GM21515 (cell line): ENCODE results near the gene TTLL5.

ENCODE experiments used
- ATAC-seq: cut with Tn5 transposase; IDR thresholded peaks from one replicate; pipeline ENCODE4 v1.9.1; 2021; ENCODE audit not compliant: unreplicated experiment

The TTLL5 gene, protein sequence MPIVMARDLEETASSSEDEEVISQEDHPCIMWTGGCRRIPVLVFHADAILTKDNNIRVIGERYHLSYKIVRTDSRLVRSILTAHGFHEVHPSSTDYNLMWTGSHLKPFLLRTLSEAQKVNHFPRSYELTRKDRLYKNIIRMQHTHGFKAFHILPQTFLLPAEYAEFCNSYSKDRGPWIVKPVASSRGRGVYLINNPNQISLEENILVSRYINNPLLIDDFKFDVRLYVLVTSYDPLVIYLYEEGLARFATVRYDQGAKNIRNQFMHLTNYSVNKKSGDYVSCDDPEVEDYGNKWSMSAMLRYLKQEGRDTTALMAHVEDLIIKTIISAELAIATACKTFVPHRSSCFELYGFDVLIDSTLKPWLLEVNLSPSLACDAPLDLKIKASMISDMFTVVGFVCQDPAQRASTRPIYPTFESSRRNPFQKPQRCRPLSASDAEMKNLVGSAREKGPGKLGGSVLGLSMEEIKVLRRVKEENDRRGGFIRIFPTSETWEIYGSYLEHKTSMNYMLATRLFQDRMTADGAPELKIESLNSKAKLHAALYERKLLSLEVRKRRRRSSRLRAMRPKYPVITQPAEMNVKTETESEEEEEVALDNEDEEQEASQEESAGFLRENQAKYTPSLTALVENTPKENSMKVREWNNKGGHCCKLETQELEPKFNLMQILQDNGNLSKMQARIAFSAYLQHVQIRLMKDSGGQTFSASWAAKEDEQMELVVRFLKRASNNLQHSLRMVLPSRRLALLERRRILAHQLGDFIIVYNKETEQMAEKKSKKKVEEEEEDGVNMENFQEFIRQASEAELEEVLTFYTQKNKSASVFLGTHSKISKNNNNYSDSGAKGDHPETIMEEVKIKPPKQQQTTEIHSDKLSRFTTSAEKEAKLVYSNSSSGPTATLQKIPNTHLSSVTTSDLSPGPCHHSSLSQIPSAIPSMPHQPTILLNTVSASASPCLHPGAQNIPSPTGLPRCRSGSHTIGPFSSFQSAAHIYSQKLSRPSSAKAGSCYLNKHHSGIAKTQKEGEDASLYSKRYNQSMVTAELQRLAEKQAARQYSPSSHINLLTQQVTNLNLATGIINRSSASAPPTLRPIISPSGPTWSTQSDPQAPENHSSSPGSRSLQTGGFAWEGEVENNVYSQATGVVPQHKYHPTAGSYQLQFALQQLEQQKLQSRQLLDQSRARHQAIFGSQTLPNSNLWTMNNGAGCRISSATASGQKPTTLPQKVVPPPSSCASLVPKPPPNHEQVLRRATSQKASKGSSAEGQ (N-terminal part only)

DNA sequence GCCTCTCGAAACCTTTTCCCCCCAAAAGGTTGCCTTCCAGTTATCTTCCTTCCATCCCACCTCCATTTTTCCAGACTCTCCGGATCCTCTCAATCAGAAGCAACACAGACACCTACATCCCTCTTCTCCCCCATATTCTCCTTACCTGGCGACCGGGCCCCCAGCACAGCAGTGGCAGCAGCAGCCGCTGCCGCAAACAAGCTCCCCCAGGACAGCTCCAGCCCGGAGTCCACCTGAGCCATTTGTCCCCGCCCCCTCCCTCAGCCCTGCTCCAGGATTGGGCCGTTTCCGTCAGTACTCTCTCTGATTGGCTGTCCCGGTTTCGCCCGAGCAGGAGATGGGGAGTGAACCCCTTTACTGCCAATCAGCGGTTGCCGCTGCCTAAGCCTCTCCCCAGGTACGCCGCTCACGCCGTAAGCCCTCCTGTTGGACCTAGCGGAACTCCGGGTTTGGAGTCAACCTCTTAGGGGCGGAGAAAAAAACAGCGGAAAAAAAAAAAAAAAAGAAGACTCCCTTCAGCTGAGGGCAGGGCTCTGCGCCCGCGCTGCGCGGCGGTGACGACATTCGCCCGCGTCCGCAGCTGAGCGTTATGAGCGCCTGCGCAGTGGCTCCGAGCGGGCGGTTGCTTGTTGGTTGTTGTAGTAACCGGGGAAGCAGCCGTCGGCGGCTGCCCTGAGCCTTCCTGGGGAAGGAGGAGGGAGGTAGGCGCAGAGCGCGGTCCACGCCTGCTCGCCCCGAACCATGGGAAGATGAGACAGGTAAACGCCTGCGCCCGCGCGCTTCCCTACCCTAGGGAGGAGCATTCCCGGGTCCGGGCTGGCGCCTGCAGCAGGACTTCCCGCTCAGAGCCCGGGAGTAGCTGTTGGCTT lies at the start of gene TTLL5, which contains the start of gene ERG28:
TTLL5 (plus strand) TSS at position 617 of the 869 bp plus-strand sequence. CDS start 1,904 bp downstream, outside the sequence.
ERG28 (minus strand) TSS at position 247 of the 869 bp plus-strand sequence. CDS start 3,374 bp downstream, outside the sequence.
- peak; percentile 95 for ATAC-seq

GRCh38 chr14:75612157-75612556 lies 48.9 kb upstream of the TTLL5 start:
- no peak for ATAC-seq

DNA sequence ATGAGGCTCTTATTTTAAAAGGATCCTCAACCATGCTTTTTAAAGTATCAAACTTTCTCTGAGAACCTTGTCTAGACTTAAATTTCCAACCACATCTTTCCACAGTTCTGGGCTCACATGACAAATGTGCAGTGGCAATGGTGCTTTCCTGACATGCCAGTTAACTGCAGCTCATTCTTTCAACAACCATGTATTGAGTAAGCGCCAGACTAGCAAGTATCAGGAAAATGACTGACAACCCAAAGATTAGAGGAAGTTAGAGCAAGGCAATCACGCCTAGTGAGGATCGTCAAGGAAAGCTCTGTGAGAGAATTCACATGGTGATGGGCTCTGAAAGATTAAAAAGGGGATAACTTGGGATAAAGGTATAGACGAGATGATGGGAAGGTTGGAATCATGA lies 46.9 kb upstream of the TTLL5 start:
- ATAC-seq = no peak

- ATAC-seq = no peak
Observed at GRCh38 chr14:75615200-75615599, 45.8 kb upstream of the TTLL5 start.

DNA sequence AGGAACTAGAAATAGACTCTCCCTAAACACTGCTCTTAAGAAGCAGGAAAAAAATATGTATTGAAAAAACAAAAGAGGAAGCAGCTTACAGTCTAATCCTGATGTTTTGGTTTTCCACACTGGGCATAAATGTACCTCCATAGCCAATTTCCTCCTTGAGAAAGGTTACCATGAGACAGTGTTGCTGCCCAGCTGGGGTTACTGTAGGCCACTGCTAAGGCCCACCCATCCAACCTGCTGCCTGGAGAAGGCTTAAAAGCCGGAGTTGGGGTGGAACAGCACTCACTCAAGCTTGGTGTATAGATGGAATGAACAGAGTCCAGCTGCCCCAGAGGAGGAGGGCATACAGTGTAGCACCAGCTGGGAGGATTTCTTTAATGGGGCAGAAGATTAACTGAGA lies 41.5 kb upstream of the TTLL5 start:
- ATAC-seq = no peak

GRCh38 chr14:75625034-75625433 lies 36.0 kb upstream of the TTLL5 start:
- ATAC-seq = no peak

GRCh38 chr14:75626396-75626795 lies 34.6 kb upstream of the TTLL5 start:
- no peak for ATAC-seq

GRCh38 chr14:75626863-75627262 lies 34.2 kb upstream of the TTLL5 start:
- no peak for ATAC-seq

GRCh38 chr14:75627406-75627805 lies 33.6 kb upstream of the TTLL5 start:
- no peak for ATAC-seq

DNA sequence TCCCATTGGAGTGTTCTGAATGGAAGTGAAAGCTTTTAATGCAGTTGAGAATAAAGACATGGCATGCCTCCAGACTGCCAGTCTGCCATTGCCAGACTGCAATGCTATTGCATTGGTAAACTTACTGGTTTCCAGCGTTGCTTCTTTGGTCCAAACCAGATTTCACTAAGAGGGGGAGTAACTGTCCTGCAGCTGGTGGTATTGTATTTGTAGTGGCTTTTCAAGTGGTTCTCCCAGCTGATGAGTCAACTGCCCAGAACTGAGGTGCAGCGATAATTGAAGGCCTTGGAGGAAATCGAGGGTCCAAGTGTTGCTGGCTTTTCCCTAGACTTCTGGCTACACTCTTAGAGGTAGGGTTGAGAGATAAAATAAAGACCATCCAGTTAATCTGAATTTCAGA lies 32.2 kb upstream of the TTLL5 start:
- ATAC-seq = no peak

- ATAC-seq = no peak
Observed at GRCh38 chr14:75630695-75631452, 30.2 kb upstream of the TTLL5 start.

GRCh38 chr14:75631453-75631831 lies 29.6 kb upstream of the TTLL5 start:
- ATAC-seq = no peak

GRCh38 chr14:75634848-75635247 lies 26.2 kb upstream of the TTLL5 start:
- ATAC-seq = no peak

- no peak for ATAC-seq
Observed at GRCh38 chr14:75636100-75636692, 24.9 kb upstream of the TTLL5 start.

- no peak for ATAC-seq
Observed at GRCh38 chr14:75640876-75641275, 20.2 kb upstream of the TTLL5 start.

DNA sequence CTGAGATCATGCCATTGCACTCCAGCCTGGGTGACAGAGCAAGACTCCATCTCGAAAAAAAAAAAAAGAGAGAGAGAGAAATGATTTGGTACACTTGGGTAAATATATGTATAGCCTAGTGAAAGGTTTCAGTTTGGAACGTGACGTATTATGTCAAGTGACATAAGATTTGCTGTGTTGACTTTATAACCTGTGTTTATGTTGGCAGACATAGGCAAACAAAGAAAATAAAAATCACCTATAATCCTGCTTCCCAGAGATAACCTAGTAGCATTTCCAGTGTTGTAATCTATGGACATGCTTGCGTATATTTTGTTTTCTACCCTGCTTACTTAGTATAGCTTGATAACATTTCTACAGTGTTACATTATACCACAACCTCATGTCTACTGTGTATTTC lies 17.1 kb upstream of the TTLL5 start:
- ATAC-seq = no peak

- no peak for ATAC-seq
Observed at GRCh38 chr14:75645056-75645455, 16.0 kb upstream of the TTLL5 start.

DNA sequence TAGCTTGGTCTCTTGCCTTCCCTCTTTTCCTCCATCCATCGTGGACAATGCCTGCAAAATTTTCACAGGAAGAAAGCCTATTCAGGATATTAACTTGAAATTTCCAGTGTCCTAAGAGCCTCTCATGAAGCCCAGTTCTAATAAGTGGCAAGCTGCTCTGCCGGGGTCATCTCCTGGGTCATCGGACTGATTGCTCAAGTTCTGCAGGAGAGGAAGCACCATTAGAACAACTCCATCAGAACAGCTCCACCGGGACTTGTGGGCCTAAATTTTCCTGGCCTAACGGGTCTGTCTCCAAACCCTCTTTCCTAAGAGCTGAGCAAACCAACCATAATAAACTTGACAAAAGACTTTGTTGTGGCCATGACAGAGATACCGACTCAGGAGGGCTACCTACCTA lies 14.3 kb upstream of the TTLL5 start:
- ATAC-seq = no peak

- ATAC-seq = no peak
Observed at GRCh38 chr14:75647640-75648039, 13.4 kb upstream of the TTLL5 start.
